Activated CD8-positive, alpha-beta memory T cell treated with anti-CD3 and anti-CD28 coated beads, Interleukin-2, amount 50 U/mL, for 24 hours (primary cell): Measurements from ENCODE around the gene VEGFD.

Experiments used
- DNase-seq: peaks from one replicate; pipeline ENCODE4 v3.0.0-alpha.2; 2020; ENCODE audit errors: extremely low read depth

Gene VEGFD

DNA sequence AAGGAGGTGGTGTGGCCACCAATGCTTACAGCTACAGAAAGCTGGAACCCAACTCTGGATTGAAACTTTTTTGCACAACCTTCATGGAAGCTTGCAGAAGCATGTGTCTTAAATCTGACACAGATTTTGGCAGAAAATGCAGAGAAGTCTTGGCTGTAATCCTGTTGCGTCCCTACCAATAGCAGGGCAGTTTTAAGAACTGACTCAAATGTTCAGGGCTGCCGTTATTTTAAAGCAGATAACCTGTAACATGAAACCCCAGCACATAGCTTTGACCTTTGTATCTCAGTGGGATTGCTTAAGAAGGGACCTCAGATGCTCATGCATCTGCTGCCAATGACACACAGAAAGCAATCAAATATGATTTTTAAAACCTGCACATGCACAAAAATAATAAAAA, at the start of gene VEGFD:
Gene VEGFD, minus strand, starts transcription at position 110 of the 400 bp plus-strand sequence. CDS start 467 bp downstream, outside the sequence.
- DNase-seq: no peak

- DNase-seq: no peak
These were observed 46.4 kb upstream of the VEGFD start for GRCh38 chrX:15430584-15430983.

DNA sequence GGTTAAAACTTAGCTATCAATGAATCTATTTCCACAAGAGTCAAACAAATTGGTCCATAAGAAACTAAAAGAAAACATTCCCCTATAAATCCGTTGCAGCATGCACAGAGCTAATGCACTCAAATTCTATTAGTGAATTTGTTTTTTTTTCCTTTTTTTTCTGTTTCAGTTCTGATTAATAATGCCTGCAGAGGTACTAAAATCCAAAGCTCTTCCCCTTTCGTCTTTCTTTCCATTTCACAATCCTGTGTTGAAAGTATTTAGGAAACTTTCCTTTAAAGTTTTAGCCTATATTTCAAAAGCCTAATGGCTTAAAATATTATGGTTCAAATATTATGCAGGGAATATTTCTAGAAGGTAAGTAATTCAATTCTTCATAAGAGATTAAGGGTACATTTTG, 45.9 kb upstream of the VEGFD start:
- no peak for DNase-seq

DNA sequence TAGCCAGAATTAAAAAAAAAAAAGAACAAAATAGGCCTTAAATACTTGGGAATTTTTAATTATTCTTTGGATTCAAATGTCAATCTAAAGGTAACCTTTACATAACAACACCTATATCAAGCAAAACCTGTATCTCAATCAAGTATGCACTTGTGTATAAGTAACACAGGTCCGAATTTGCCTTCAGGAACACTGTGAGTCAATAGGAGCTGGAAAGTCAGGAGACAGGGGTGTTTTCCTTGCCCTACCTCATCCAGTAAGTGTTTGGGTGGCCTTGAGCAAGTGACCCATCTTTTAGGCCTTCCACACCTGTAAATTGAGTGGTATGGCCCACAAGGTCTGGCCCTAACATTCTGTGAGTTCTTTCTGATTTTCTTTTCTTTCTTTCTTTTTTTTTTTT, 40.8 kb upstream of the VEGFD start:
- no peak for DNase-seq

GRCh38 chrX:15418707-15419181, 34.5 kb upstream of the VEGFD start:
- no peak for DNase-seq

- DNase-seq: no peak
These were observed 34.0 kb upstream of the VEGFD start for GRCh38 chrX:15418041-15418706.

DNA sequence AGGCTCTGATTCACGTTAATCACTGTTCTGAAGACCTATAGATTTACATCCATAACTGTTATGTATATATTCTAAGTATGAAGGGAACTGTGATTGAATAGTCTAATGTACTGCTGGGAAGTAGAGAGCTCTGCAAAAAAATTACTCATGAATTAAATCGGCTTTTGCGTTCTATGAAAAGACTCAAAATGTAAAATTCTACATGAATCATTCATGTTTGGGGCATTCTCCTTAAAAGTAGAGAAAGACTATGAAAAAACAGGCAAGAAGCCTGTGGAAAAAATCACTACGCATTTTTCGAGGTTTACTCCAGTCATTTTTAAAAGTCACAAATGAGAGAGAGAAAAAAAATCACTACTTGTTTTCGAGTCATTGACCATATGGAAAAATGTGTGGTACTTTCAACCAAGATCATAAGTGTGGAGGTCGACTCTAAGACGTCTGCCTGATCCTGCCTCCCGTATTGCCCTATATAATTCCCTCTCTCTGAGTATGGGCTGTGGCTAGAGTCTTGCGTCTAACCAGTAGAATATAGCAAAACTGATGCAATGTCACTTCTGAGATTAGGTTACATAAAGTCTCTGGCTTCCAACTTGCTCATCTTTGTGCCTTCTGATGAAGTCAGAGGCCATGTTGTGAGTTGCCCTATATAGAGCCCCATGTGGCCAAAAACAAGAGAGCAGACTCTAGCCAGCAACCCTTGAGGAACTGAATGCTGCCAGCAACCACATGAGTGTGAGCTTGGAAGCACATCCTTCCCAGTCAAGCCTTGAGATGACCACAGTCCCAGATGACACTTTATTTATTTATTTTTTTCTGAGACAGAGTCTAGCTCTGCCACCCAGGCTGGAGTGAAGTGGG, 32.1 kb upstream of the VEGFD start:
- DNase-seq: no peak

DNA sequence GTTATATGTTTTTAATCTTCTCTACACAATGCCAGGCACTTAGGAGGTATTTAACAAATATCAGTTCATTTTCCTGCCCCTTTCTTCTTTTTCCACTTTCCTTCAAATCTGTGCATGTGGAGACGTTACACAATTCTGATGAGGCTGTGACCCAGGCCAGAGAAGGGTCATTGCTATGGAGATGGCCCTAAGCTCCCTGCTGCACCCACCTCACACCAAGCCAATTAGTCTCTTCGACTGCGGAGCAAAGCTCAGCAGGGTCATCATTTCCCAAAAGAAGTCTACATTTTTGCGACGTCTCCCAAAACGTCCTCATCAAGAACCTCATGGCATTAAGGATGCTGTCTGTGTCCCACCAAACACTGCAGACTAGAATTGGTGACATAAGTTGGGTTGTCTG, 28.9 kb upstream of the VEGFD start:
- DNase-seq: no peak

- no peak for DNase-seq
These were observed 26.7 kb upstream of the VEGFD start for GRCh38 chrX:15410947-15411346.

DNA sequence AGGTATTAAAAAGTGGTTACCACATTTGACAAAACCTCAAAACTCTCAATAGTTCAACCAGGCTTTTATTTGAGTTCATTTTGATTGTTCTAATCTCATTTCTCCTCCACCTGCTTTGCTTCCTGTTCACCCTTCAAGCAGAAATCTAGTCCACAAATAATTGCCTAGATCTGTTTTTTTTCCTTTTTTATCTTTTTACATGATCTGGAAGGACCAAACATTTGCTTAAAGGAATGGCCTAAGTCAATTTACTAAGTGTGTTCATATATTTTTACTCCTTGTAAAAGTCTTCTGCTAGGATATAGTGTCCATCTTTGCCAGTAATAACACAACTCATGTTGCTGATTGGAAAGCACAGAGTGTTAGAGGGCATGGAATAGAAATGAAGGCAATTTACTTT, 26.2 kb upstream of the VEGFD start:
- DNase-seq: no peak

DNA sequence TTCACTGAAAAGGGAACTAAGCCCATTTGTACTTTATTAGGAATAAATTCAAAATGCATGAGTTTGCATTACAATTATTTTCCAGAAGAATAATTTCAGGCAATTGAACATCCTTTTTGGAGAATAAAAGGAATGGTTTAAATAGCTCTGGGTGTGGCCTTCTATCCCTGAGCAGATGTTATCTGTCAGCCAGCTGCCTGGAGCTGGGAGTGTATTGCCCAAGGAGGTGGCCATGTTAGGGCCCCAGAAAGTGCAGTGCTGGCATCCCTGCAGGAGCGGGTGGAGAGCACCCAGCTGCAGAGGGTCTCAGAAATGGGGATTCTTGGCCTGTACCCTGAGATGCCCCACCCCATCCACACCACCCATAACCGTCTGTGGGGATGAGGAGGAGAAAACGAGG, 21.6 kb upstream of the VEGFD start:
- DNase-seq: no peak

DNA sequence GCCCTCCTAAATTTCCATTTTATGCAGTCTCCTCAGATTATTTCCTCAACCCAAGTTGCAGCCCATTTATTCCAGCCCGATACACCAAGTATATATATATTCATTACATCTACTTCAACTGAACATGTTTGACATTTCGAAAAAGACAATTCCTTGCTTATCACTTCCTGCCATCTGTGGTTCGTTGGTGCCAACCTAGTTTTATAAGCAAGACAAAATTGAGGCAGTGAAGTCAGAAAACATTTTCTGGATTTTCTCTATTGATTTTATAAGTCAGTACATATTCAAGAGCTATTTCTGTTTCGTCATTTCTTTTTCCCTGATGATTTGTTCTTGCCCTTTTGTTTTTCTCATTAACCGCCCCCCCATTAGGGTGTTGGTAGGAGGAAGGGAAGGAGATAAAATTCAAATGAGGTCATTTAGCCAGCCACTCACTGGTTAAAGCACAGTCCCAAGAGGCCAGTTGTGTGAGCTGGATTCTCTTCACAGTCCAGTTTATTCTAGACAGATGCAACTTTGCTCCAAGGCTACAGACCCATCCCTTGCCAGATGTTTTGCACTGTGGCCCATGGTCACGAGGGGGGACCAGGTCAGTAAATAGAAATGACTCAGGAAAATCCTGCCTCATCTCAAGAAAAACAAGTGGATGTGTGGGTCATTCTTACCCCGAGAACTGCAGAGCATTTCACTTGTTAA, 20.3 kb upstream of the VEGFD start:
- DNase-seq: no peak

DNA sequence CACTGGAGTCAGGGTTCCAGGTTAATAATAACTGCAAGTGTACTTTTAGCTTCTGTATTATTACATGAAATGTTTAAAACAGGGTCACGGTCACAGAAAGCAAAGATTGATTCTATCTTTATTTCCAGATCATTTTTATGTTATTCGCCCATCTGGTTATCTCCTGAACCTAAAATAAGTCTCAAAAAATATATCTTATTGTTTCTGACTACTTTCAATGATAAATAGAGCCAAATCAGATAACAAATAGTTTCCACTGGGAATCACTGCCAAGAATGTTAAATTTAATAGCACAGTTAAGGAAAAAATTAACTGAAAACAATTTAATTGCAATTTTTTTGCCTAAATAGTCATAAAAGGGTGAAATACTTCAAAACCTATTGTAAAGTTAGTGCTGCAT, 17.2 kb upstream of the VEGFD start:
- DNase-seq: no peak

- DNase-seq: no peak
These were observed 15.8 kb upstream of the VEGFD start for GRCh38 chrX:15399962-15400391.

- DNase-seq: no peak
These were observed 14.7 kb upstream of the VEGFD start for GRCh38 chrX:15398874-15399273.

- no peak for DNase-seq
These were observed 11.6 kb upstream of the VEGFD start for GRCh38 chrX:15395789-15396188.

- no peak for DNase-seq
These were observed 7.6 kb upstream of the VEGFD start for GRCh38 chrX:15391850-15392249.

GRCh38 chrX:15382813-15383212, 1.4 kb downstream of the VEGFD start:
- no peak for DNase-seq

DNA sequence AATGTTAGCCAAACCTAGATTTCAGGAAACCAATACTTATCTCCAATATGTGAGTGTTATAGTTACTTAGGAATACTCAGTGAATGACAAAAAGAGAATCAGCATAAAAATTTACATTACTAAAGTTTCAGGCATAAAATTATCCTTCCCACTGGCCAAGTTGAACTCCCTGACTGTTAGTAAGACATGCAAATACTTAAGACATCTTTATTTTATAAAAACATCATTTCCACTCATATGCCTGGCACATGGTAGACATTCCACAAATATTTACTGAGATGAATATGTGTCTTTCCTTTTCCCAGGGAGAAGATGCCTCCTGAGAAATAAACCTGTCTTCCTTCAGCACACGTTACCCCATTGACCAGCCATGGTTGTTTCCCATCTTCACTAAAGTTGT, 7.3 kb downstream of the VEGFD start:
- DNase-seq: no peak

- no peak for DNase-seq
These were observed 10.2 kb downstream of the VEGFD start for GRCh38 chrX:15373976-15374375.

DNA sequence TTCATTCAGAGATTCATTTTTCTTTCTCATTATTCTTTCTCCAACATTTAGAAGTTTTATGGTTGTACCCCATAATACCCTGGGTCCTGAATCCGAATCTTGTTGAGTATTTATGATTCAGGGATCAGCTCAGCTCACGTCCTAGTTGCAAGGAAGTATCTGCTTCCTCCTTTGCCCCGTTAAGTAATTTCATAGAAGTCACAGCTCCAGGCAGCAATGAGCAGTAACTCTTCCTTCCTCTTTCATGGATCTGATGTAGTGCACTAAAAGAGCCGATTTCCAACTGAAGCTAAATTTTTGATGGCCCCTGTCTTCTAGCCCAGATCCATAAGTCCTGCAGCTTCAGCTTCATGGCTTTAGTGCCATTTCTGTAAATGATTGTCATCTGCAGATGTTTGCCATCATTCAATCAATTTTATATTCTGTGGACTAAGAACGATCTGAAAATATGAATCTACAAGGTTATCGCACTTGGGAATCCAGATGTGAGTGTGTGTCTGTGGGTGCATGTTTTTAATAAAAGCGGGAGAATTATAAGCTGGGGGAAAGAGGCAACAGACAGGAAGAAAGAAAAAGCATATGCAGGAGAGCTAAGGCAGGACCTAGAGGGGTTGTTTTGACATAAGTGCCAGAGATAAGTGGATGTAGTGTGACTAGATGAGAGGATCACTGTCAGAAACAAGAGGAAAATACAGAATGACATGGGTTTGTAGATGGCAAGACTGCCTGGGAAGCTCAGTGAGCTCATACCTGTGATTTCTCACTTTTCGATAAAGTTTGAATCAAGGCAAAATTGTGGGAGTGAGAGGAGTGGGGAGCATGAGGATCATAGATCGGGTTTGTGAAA, 17.5 kb downstream of the VEGFD start:
- DNase-seq: no peak

DNA sequence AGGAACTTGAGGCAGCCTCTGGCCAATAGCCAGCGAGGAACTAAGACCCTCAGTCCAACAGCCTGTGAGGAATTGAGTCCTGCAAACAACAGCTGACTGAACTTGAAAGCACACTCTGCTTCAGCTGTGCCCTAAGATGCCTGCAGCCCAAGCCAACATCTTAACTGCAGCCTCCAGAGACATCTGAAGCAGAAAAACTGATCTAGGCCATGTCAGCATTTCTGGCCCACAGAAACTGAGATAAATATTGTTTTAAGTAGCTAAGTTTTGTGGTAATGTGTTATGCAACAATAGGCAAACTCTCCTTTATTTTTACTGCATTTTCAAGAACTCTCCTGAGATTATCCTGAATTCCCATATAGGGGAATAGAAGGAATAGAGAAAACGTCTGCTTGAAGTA, 24.5 kb downstream of the VEGFD start:
- DNase-seq: no peak
